Left renal cortex interstitium (tissue), 4 donors: ENCODE results near the gene DCLRE1A. TPM values are rescaled to one million over a fixed set of nuclear protein-coding genes. Genes with fewer than 3 reads are reported as not detected.

Experiments
- DNase-seq, 4 donors: peaks; one replicate each; pipeline ENCODE4 v3.0.0-alpha.2; 2013; ENCODE audit warnings: low read depth in 4 of 4, low spot score in 2 of 4, missing footprints in 1 of 4
- polyA plus RNA-seq, 4 donors: library from polyadenylated mRNA; unstranded; fragments of 120-200 nt; gene quantifications; one replicate each; pipeline ENCODE4 v1.2.1, GENCODE V29; 2013; ENCODE audit not compliant: insufficient read length in 4 of 4

DCLRE1A gene
- polyA plus RNA-seq, 4 donors: 12.5 to 15.8 (median 14.1) TPM

- DNase-seq: no peak
These were observed 52.3 kb downstream of the DCLRE1A start for GRCh38 chr10:113801569-113801968.

GRCh38 chr10:113791691-113792090, 62.2 kb downstream of the DCLRE1A start:
- no peak for DNase-seq

GRCh38 chr10:113788604-113789083, 65.2 kb downstream of the DCLRE1A start:
- DNase-seq: no peak

Other genes starting within 250 kb of the DCLRE1A start
- gene NRAP, start 190.0 kb downstream of the DCLRE1A start, polyA plus RNA-seq: under 1 TPM in 2 of 4 donors, not detected in 2; 0.03 TPM
- gene CASP7, start 174.2 kb downstream of the DCLRE1A start, polyA plus RNA-seq: 10 to 100 TPM; 24.7 to 31.2 (median 28.6) TPM
- under 1 TPM in 3 of 4 donors, not detected in 1; 0.13 to 0.24 (median 0.21) TPM for gene PLEKHS1, start 102.4 kb downstream of the DCLRE1A start, polyA plus RNA-seq
- 10 to 100 TPM; 15.8 to 31.1 (median 20.4) TPM for gene NHLRC2, start 579 bp upstream of the DCLRE1A start, polyA plus RNA-seq
- gene ADRB1, start 189.8 kb upstream of the DCLRE1A start, polyA plus RNA-seq: under 1 TPM; 0.06 to 0.14 (median 0.08) TPM